GM18520 (cell line): Measurements from ENCODE around the gene VDAC1.

ENCODE experiments used
- ATAC-seq: cut with Tn5 transposase; IDR thresholded peaks from one replicate; pipeline ENCODE4 v1.9.1; 2021; ENCODE audit not compliant: unreplicated experiment

VDAC1 gene

DNA sequence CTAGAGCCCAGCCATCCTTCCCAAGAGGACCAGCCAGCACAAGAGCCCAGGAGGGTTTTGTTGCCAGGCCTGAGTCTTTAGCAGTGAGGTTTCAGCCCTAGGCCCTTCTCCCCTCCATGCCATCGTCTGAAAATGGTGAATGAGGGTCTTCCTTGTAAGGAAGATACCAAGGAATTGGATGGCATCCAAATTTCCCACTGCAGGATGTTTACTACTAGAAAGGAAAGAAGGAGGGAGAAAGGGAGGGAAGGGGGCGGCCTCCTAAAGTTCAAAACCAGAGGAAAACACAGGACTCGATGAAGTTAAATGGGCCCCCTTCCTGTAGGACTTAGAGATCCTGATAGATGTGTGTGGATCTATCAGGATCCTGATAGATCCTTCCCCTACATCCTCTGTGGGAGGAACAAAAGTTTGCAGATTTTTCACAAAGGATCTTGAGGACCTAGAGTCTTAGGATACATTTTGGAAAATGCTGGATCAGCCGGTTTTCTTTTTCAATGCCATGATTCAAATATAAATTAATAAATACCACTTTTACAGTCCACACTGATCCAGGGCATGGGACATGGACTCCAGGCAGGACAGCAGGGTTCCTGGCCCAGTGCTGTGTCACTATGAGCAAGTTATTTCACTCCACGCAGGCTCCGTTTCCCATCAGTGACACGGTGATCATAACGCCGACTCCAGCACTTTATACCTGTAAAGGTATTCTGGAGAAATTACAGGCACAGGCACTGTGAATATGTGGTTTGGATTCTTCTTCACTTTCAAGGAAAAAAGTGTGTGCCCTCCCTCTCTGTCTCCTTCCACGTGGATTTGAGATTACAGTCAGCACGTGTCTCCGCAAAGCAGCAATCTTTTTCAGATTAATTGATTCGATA lies 77.2 kb downstream of the VDAC1 start:
- no peak for ATAC-seq

DNA sequence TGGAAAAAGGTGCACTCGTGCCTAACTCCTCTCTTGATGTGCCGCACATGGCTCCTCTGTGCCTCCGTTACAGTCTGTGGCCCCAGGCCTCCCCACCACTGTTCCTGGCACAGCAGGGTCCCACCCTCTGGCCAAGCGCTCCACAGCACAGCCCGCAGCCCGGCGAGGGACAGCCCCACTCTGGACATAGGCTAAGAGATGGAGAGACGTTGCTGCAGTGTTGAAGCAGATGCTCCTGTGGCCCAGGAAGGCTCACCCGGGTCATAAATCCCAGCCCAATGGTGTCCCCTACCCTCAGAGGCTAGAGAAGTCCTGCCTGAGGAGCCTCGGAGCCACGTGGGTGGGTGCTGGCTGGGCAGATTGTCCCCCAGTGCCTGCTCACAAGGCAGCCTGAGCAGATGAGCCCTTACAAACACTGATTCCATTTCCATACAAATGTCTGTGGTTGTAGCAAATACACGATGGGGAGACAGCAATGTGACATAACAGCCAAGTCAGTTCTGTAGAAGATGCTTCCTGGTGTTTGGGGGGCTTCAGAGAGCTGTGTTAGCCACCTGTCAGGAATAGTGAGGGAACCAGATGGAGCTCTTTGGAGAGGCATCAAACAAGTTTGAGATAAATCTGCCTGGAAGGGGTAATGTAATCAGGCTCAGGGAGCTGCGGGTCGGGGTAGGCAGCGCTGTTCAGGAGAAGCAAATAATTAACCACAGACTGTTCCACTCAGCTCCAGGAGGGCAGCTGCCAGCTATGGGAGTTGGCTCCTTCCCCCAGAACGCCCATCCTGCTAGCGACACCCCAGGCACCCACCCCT lies 78.1 kb downstream of the VDAC1 start:
- ATAC-seq = no peak

DNA sequence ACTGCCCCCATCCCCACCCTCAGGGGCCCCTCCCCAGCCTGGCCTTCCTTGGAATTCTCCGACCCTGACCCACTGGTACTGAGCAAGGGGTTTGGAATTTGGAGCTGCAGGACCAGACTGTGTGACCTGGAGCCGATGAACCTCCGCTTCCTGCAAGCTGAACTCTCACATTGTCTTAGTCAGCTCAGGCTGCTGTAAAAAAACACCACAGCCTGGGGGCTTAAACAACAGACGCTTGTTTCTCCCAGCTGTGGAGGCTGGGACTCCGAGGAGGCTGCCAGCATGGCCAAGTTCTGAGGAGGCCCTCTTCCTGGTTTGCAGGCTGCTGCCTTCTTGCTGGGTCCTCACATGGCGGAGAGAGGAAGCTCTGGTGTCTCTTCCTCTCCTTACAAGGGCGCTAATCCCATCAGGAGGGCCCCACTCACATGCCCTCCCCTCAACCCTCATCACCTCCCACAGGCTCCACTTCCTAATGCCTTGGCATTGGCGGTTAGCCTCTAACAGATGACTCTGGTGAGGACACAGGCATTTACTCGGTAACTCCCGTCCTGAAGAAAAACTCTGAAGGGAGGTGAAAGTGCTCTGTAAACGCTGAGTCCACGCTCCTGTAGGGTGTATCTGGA lies 78.8 kb downstream of the VDAC1 start:
- ATAC-seq = no peak

DNA sequence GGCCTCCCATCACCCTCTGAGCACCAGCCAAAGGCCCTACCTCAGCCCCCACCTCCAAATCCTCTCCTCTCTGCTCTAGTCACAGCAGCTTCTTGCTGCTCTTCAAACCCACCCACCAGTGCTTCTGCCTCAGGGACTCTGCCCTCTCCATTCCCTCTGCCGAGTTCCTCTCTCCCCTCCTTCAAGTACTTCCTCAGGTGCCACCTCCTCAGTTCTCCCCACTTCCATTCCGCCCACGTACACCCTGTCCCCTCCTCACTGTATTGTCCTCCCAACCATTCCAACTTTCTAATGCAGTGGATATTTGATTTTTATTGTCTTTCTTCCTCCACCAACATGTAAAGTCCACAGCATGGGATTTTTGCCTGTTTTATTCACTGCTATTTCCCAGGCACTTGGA lies 79.5 kb downstream of the VDAC1 start:
- no peak for ATAC-seq

DNA sequence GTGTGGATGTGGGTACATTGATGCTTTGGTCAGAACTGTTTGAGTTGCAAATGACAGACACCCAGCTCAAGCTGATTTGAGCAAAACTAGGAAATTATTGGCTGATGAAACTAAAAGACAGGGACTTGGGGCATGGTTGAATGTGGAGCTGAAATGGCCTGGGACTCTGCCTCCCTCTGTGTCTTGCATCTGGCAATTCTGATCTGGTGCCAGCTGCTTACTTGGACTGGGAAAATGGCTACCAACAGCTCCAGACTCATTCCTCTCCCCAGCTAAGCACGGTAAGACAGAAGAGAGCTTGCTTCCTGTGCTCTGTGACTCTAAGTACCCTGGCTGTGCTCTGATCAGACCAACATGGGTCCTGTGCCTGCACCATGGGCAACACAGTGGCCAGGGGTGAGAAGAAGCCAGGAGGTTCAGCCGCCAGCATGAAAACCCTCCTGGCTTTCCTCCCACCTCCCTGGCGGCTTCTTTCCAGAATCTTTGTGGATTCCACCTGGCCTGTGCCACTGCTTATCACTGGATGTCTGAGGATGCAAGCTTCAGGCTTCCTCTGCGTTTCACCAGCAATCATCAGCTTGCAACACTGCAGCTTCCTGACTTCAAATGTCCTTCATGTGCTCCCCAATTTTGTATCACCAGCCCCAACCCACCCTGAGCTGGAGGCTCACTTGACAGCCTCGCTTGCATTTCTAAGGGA lies 80.4 kb downstream of the VDAC1 start:
- no peak for ATAC-seq

DNA sequence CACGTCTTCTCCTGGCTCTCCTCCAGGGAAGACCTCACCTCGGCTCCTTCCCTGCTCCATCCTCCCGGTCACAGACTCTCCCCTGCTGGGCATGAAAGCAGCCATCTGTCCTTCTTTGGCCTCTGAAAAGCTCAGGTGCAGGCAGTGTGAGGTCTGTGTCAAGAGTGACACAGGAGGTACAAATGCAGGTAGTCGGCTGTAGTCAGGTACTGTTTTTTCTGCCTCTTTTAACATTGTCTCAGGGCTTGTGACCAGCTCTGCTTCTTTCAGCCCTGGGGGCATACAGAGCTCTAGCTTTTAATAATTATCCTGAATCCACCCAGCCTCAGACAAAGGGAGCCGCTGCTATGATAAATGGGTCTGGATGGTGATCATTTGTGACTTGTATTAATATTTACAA lies 82.8 kb downstream of the VDAC1 start:
- no peak for ATAC-seq
